OCI-LY1 (cell line): Measurements from ENCODE around the gene NIPA2.

ENCODE experiments used
- H2AFZ ChIP-seq: fragments of 200-600 bp; sonication (generic), shearing (Covaris generic); 2 replicates; pipeline ENCODE4 v1.6.0; 2014; ENCODE audit warnings: antibody characterized with exemption, mild to moderate bottlenecking, low read length
- H3F3A ChIP-seq: fragments of 200-600 bp; sonication (generic), shearing (Covaris generic); 2 replicates; pipeline ENCODE4 v1.6.0; 2014; ENCODE audit warnings: mild to moderate bottlenecking, antibody characterized with exemption, low read length, moderate library complexity; ENCODE audit not compliant: insufficient read depth
- H3K27ac ChIP-seq: fragments of 200-600 bp; sonication (generic); 2 replicates; pipeline ENCODE4 v1.5.1; 2014; ENCODE audit warnings: low read length, mixed run types, mild to moderate bottlenecking, low read depth; ENCODE audit not compliant: poor library complexity, severe bottlenecking
- H3K27me3 ChIP-seq: fragments of 200-600 bp; sonication (generic); 2 replicates; pipeline ENCODE4 v1.6.0; 2014; ENCODE audit warnings: antibody characterized with exemption, mild to moderate bottlenecking, low read length, moderate library complexity; ENCODE audit not compliant: insufficient read depth
- H3K36me3 ChIP-seq: fragments of 200-600 bp; sonication (generic); 2 replicates; pipeline ENCODE4 v1.6.1; 2014; ENCODE audit warnings: mild to moderate bottlenecking, antibody characterized with exemption, low read length, moderate library complexity, mixed read lengths; ENCODE audit not compliant: insufficient read depth
- H3K4me1 ChIP-seq: fragments of 200-600 bp; sonication (generic); 2 replicates; pipeline ENCODE4 v1.5.1; 2014; ENCODE audit warnings: mild to moderate bottlenecking, low read length, moderate library complexity; ENCODE audit not compliant: insufficient read depth, severe bottlenecking
- H3K4me2 ChIP-seq: fragments of 200-600 bp; sonication (generic), shearing (Covaris generic); 2 replicates; pipeline ENCODE4 v1.6.1; 2014; ENCODE audit warnings: low read length
- H3K4me3 ChIP-seq: fragments of 200-600 bp; sonication (generic); 2 replicates; pipeline ENCODE4 v1.5.1; 2014; ENCODE audit warnings: low read length, low read depth, mild to moderate bottlenecking, mixed read lengths; ENCODE audit not compliant: poor library complexity, severe bottlenecking
- H3K79me2 ChIP-seq: fragments of 200-600 bp; shearing (Covaris generic); 2 replicates; pipeline ENCODE4 v1.6.1; 2016; ENCODE audit warnings: mixed run types, low read length, mixed read lengths; ENCODE audit not compliant: insufficient read depth
- H3K9ac ChIP-seq: fragments of 200-600 bp; sonication (generic), shearing (Covaris generic); 2 replicates; pipeline ENCODE4 v1.6.1; 2014; ENCODE audit warnings: mild to moderate bottlenecking, low read length, mixed read lengths
- H3K9me2 ChIP-seq: fragments of 200-600 bp; sonication (generic), shearing (Covaris generic); 2 replicates; pipeline ENCODE4 v1.6.1; 2014; ENCODE audit warnings: low read depth, mild to moderate bottlenecking, low read length, mixed read lengths
- H3K9me3 ChIP-seq: fragments of 200-600 bp; shearing (Covaris generic); 2 replicates; pipeline ENCODE4 v1.6.1; 2014; ENCODE audit warnings: low read length, mixed read lengths
- H4K20me1 ChIP-seq: fragments of 200-600 bp; sonication (generic), shearing (Covaris generic); 2 replicates; pipeline ENCODE4 v1.6.0; 2016; ENCODE audit warnings: mild to moderate bottlenecking, low read length; ENCODE audit not compliant: insufficient read depth
- CTCF ChIP-seq: fragments of 200-600 bp; sonication (generic), shearing (Covaris generic); IDR thresholded peaks from 2 replicates; pipeline ENCODE4 v1.5.1; 2017; ENCODE audit warnings: mild to moderate bottlenecking, antibody characterized with exemption, low read length, moderate library complexity, mixed read lengths
- EZH2 ChIP-seq: fragments of 200-600 bp; sonication (generic), shearing (Covaris generic); IDR thresholded peaks from 2 replicates; pipeline ENCODE4 v1.8.0; 2017; ENCODE audit warnings: borderline replicate concordance, mixed run types, mild to moderate bottlenecking, antibody characterized with exemption, low read length, moderate library complexity, mixed read lengths

The NIPA2 gene

GRCh38 chr15:22861161-22861560 is 22.7 kb downstream of the NIPA2 start:
- Histone ChIP-seq H3F3A (no peaks in the 10 kb centered on the region), H3K4me1 (no peaks in the 10 kb centered on the region), H3K9me3 (no peaks in the 10 kb centered on the region), H4K20me1 (0 out of 2 replicates have a peak, but pooled peaks cover 2% of the 10 kb centered on the region), H3K27ac (no peak overlapping the region), H3K9me2 (no peaks in the 10 kb centered on the region), H2AFZ (no peak overlapping the region), H3K36me3 (peaks cover 91% of the 10 kb centered on the region), H3K4me2 (no peak overlapping the region), H3K79me2 (no peaks in the 10 kb centered on the region), H3K9ac (no peak overlapping the region), H3K4me3 (no peak overlapping the region), H3K27me3 (no peaks in the 10 kb centered on the region)
- TF ChIP-seq CTCF = no peak
- no peak for TF ChIP-seq EZH2

- Histone ChIP-seq H4K20me1 (0 out of 2 replicates have a peak, but pooled peaks cover 2% of the 10 kb centered on the region), H3K9ac (no peak overlapping the region), H3K9me2 (no peaks in the 10 kb centered on the region), H3K4me1 (no peaks in the 10 kb centered on the region), H3K27ac (no peak overlapping the region), H3K27me3 (no peaks in the 10 kb centered on the region), H2AFZ (no peak overlapping the region), H3F3A (no peaks in the 10 kb centered on the region), H3K4me2 (no peak overlapping the region), H3K4me3 (no peak overlapping the region), H3K9me3 (no peaks in the 10 kb centered on the region), H3K79me2 (no peaks in the 10 kb centered on the region), H3K36me3 (peaks cover 95% of the 10 kb centered on the region)
- no peak for TF ChIP-seq EZH2
- TF ChIP-seq CTCF = no peak
These were observed 24.9 kb downstream of the NIPA2 start for GRCh38 chr15:22863356-22863755.

GRCh38 chr15:22866079-22866478 is 27.6 kb downstream of the NIPA2 start:
- no peak for TF ChIP-seq EZH2
- no peak for TF ChIP-seq CTCF
- Histone ChIP-seq H3K4me3 (no peak overlapping the region), H3K4me2 (no peak overlapping the region), H3K9me3 (no peaks in the 10 kb centered on the region), H3F3A (no peaks in the 10 kb centered on the region), H3K9me2 (no peaks in the 10 kb centered on the region), H3K9ac (no peak overlapping the region), H3K27me3 (no peaks in the 10 kb centered on the region), H3K4me1 (no peaks in the 10 kb centered on the region), H3K36me3 (peaks cover 76% of the 10 kb centered on the region), H2AFZ (no peak overlapping the region), H4K20me1 (no peaks in the 10 kb centered on the region), H3K27ac (no peak overlapping the region), H3K79me2 (no peaks in the 10 kb centered on the region)
